ENCODE results near the gene MMP25.

DNA sequence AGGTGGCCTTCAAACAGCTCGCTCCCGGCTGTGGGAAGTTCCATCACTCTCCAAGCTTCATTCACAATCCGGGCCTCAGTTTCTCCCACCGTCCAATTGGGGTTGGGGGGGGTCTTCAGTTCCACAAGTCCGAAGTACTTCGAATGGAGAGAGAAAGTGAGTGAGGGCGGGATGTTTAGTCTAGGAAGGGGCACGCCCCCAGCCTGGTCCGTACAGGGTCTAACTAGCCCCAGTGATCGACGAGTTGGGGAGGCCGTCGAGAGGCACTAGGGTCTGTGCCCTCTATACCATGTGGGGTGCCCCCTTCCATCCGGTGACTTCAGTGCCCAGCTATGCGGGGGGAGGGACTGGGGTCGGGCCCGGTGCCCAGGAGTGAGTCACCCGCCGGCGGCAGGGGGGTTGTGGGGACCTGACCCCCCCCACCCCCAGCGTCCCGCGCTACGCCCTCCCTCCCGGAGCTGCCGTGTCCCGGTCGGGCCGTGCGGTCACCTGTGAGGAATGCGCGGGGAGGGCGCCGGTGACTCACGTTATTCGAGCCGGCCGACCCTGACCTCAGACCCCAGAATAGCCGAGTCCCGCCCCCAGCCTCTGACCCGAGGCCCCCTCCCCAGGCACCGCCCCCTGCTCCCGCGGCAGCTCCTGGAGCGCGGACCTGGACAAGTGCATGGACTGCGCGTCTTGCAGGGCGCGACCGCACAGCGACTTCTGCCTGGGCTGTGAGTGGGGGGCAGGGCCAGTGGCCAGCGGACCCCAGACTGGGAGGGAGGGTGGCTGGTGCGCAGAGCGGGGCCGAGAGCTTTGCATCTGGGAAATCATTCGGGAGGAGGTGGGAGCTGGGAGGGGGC is 25.5 kb upstream of the MMP25 start:
- TF ChIP-seq, protein P1, sequence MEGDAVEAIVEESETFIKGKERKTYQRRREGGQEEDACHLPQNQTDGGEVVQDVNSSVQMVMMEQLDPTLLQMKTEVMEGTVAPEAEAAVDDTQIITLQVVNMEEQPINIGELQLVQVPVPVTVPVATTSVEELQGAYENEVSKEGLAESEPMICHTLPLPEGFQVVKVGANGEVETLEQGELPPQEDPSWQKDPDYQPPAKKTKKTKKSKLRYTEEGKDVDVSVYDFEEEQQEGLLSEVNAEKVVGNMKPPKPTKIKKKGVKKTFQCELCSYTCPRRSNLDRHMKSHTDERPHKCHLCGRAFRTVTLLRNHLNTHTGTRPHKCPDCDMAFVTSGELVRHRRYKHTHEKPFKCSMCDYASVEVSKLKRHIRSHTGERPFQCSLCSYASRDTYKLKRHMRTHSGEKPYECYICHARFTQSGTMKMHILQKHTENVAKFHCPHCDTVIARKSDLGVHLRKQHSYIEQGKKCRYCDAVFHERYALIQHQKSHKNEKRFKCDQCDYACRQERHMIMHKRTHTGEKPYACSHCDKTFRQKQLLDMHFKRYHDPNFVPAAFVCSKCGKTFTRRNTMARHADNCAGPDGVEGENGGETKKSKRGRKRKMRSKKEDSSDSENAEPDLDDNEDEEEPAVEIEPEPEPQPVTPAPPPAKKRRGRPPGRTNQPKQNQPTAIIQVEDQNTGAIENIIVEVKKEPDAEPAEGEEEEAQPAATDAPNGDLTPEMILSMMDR (IDR thresholded peaks at IDR 0.05; ENCODE audit: insufficient read depth, low read depth, low read length): no peak
- TF ChIP-seq EZH2 (IDR thresholded peaks at IDR 0.05; ENCODE audit: insufficient read depth, low read length): no peak
